HepG2 (cell line): ENCODE data around the gene AMD1. TPM values are rescaled to one million over a fixed set of nuclear protein-coding genes. Genes with fewer than 3 reads are reported as not detected.
A peak's percentile ranks its signal among the peaks of the same experiment; 100 is the strongest.

ENCODE experiments used
- ATAC-seq: fragments of 200-7000 bp; cut with Tn5 transposase; 3 replicates; pipeline ENCODE4 v1.9.1; 2020; ENCODE audit warnings: mild to moderate bottlenecking, moderate library complexity
- BruUV-seq: library from RNA; stranded (reverse); fragments of 400-500 nt; replicated peaks from 2 replicates; lab custom pipeline; 2021; lab: Mats Ljungman, UMichigan
- CTCF ChIA-PET: fragments of 300-600 bp; formaldehyde crosslinking; extraction: SDS; loops from one replicate; lab custom pipeline; 2021; ENCODE audit warnings: low total read pairs, inconsistent platforms, low intra/inter-chr PET ratio; lab: Yijun Ruan, JAX
- POLR2A ChIA-PET: fragments of 350-600 bp; sonication (Branson Sonifier 250); formaldehyde crosslinking; loops from one replicate; lab custom pipeline; 2020; ENCODE audit warnings: antibody characterized with exemption, inconsistent platforms; lab: Yijun Ruan, JAX
- DNase-seq: peaks from one replicate; pipeline ENCODE4 v3.0.0-alpha.2; 2015; ENCODE audit warnings: low spot score
- FAIRE-seq: peaks from 3 replicates; lab custom pipeline; 2011; peaks lifted over from hg19 to GRCh38; lab: Jason Lieb, UNC
- H2AFZ ChIP-seq: one replicate; pipeline ENCODE4 v1.6.1; 2011; ENCODE audit warnings: low read length, inconsistent platforms
- H3K27ac ChIP-seq: fragments of 300-600 bp; 3 replicates; pipeline ENCODE4 v1.8.0; 2011; ENCODE audit warnings: mixed run types, mild to moderate bottlenecking, mixed read lengths, low read length, inconsistent platforms; ENCODE audit not compliant: insufficient read depth; ENCODE audit errors: extremely low read length
- H3K27me3 ChIP-seq, 2 experiments: fragments of 200-600 bp in 1 of 2; 2 replicates in 1 of 2; 3 replicates in 1 of 2; pipeline versions ENCODE4 v1.6.0 to v1.8.0; 2011; ENCODE audit warnings: low read length in 2 of 2, mild to moderate bottlenecking in 2 of 2, moderate library complexity in 2 of 2, inconsistent platforms in 1 of 2; ENCODE audit not compliant: insufficient read depth in 2 of 2, control insufficient read depth in 1 of 2
- H3K36me3 ChIP-seq, 2 experiments: fragments of 200-600 bp in 1 of 2; replicated peaks in 1 of 2; 2 replicates in 1 of 2; 3 replicates in 1 of 2; pipeline versions ENCODE4 v1.5.1 to v1.8.0; 2011; ENCODE audit warnings: low read length in 2 of 2, inconsistent platforms in 1 of 2; ENCODE audit not compliant: insufficient read depth in 2 of 2, control insufficient read depth in 1 of 2
- H3K4me1 ChIP-seq: 2 replicates; pipeline ENCODE4 v1.5.1; 2012; ENCODE audit warnings: low read length, inconsistent platforms; ENCODE audit not compliant: insufficient read depth
- H3K4me2 ChIP-seq: 2 replicates; pipeline ENCODE4 v1.6.0; 2011; ENCODE audit warnings: low read depth, low read length, inconsistent platforms
- H3K4me3 ChIP-seq, 3 experiments: fragments of 200-600 bp in 1 of 3; sonication (generic), shearing (Covaris generic) in 1 of 3; replicated peaks in 1 of 3; 2 replicates each; pipeline ENCODE4 v1.5.1; 2011 to 2016; ENCODE audit warnings: low read length in 3 of 3, inconsistent platforms in 2 of 3, low read depth in 2 of 3, mild to moderate bottlenecking in 2 of 3, control low read depth in 1 of 3, mixed read lengths in 1 of 3; ENCODE audit not compliant: insufficient read depth in 1 of 3
- H3K79me2 ChIP-seq: one replicate; pipeline ENCODE4 v1.6.1; 2011; ENCODE audit warnings: low read length, inconsistent platforms; ENCODE audit not compliant: insufficient read depth
- H3K9ac ChIP-seq: 2 replicates; pipeline ENCODE4 v1.6.0; 2011; ENCODE audit warnings: mild to moderate bottlenecking, low read depth, low read length, inconsistent platforms; ENCODE audit not compliant: insufficient read depth
- H3K9me3 ChIP-seq: 2 replicates; pipeline ENCODE4 v1.5.1; 2012; ENCODE audit warnings: mild to moderate bottlenecking, low read length
- H4K20me1 ChIP-seq: 2 replicates; pipeline ENCODE4 v1.6.0; 2011; ENCODE audit warnings: inconsistent platforms, mild to moderate bottlenecking, low read length, moderate library complexity; ENCODE audit not compliant: insufficient read depth
- CEBPG ChIP-seq: IDR thresholded peaks from 2 replicates; pipeline ENCODE4 v1.6.1; 2016
- ELK4 ChIP-seq: sonication (generic); formaldehyde crosslinking; IDR thresholded peaks from 2 replicates; pipeline ENCODE4 v1.9.0; 2021; ENCODE audit warnings: missing genetic modification reagents, borderline replicate concordance
- GTF3A ChIP-seq: sonication (generic); formaldehyde crosslinking; conservative IDR thresholded peaks from 2 replicates; pipeline ENCODE4 v1.4.0; 2020; ENCODE audit warnings: mild to moderate bottlenecking, missing genetic modification reagents
- MBD4 ChIP-seq: IDR thresholded peaks from 2 replicates; pipeline ENCODE4 v1.6.1; 2012; ENCODE audit warnings: low read length, inconsistent platforms, borderline replicate concordance
- MEIS2 ChIP-seq: sonication (generic); formaldehyde crosslinking; IDR thresholded peaks from 2 replicates; pipeline ENCODE4 v1.9.0; 2021; ENCODE audit warnings: mild to moderate bottlenecking, missing genetic modification reagents
- POLR2AphosphoS5 ChIP-seq: IDR thresholded peaks from 2 replicates; pipeline ENCODE4 v1.6.1; 2012; ENCODE audit warnings: low read depth, low read length
- RBM22 ChIP-seq: fragments of 200-400 bp; formaldehyde crosslinking; optimal IDR thresholded peaks from 2 replicates; pipeline ENCODE3; 2017; ENCODE audit warnings: mild to moderate bottlenecking, low read length, moderate library complexity
- TBP ChIP-seq: sonication (generic); formaldehyde crosslinking; IDR thresholded peaks from 2 replicates; pipeline ENCODE4 v1.5.0; 2020; ENCODE audit warnings: missing genetic modification reagents
- TBX2 ChIP-seq: sonication (generic); formaldehyde crosslinking; IDR thresholded peaks from 2 replicates; pipeline ENCODE4 v1.5.0; 2020; ENCODE audit warnings: missing genetic modification reagents, mild to moderate bottlenecking, borderline replicate concordance
- TEAD2 ChIP-seq: sonication (generic); formaldehyde crosslinking; IDR thresholded peaks from 2 replicates; pipeline ENCODE4 v1.9.0; 2021; ENCODE audit warnings: missing genetic modification reagents
- ZNF431 ChIP-seq: sonication (generic); formaldehyde crosslinking; IDR thresholded peaks from 2 replicates; pipeline ENCODE4 v1.9.0; 2022; ENCODE audit warnings: missing genetic modification reagents, low read depth, mild to moderate bottlenecking, borderline replicate concordance
- ZNF639 ChIP-seq: conservative IDR thresholded peaks from 2 replicates; pipeline ENCODE4 v1.6.1; 2018; ENCODE audit warnings: missing genetic modification reagents
- whole genome bisulfite sequencing: methylation state at CpG from one replicate; pipeline ENCODE4 v1.1.6; 2017; ENCODE audit warnings: low lambda C conversion rate; 5-methylcytosine and 5-hydroxymethylcytosine counted together
- in situ Hi-C: cut with HindIII; loops from 2 replicates; pipeline ENCODE4 v1.10.0; 2017; ENCODE audit warnings: low pct_unique_long_range_greater_than_20kb; ENCODE audit not compliant: extremely low pct_ligation_motif_present
- intact Hi-C: fragments of 100-400 bp; cut with micrococcal nuclease; formaldehyde crosslinking; loops from one replicate; pipeline ENCODE4 v1.10.0; 2022; ENCODE audit not compliant: unreplicated experiment
- polyA plus RNA-seq, 8 experiments: library from polyadenylated mRNA; depleted of rRNA in 3 of 8; stranded (reverse) in 7 of 8; unstranded in 1 of 8; fragments of >200 nt; fragmentation: Illumina TruSeq in 4 of 8; extraction: Trizol in 4 of 8; gene quantifications; 2 replicates each; pipeline versions ENCODE4 v1.2.1 to v1.2.3, GENCODE V29; 2011 to 2016; ENCODE audit warnings: low read depth in 4 of 8, missing spikeins in 1 of 8, mixed read lengths in 1 of 8; ENCODE audit not compliant: insufficient read depth in 1 of 8
- total RNA-seq, 5 experiments: library from RNA; depleted of rRNA; stranded (reverse); fragments of >200 nt; fragmentation: Illumina TruSeq; extraction: Trizol; gene quantifications; 2 replicates each; pipeline ENCODE4 v1.2.3, GENCODE V29; 2016; ENCODE audit warnings: low read depth in 1 of 5

AMD1 gene
- total and polyA plus RNA-seq, 2 of the 13 experiments (the other 11 are each of a cell fraction or from before 2014, with no cell fraction given): 108 to 123 TPM

- no peak for TF ChIP-seq ELK4 (CRISPR knock-in tag)
- 0 out of 2 replicates have a peak, but pooled peaks have one; percentile 21 for TF ChIP-seq MBD4
- TF ChIP-seq ZNF639 (CRISPR knock-in tag): no peak
- no peak for TF ChIP-seq ZNF431 (CRISPR knock-in tag)
- TF ChIP-seq TBX2: no peak
- TF ChIP-seq GTF3A (CRISPR knock-in tag): no peak
- TF ChIP-seq, all 625 proteins: peak for 3
Measured at GRCh38 chr6:110897433-110897832, 22.8 kb downstream of the AMD1 start (continued).

GRCh38 chr6:110898111-110898510 lies 23.5 kb downstream of the AMD1 start:
- in situ Hi-C loops: no loop called here
- BruUV-seq: no TSS peak
- peaks cover 23% of the 10 kb centered on the region for H4K20me1 ChIP-seq
- H3K4me2 ChIP-seq: no peak overlapping the region
- peaks cover 16% of the 10 kb centered on the region for H3K4me1 ChIP-seq
- POLR2A ChIA-PET: interaction anchor here (0.7 to 1.5 kb wide), 2 partner anchors 24 to 93 kb away, joined by 3 to 5 read pairs; no protein-coding TSS in a partner anchor
- TF ChIP-seq POLR2AphosphoS5: peak; percentile 44; the same call in 1 of the 2 replicates
- TF ChIP-seq RBM22: peak; percentile 65
- TF ChIP-seq CEBPG: 0 out of 2 replicates have a peak, but pooled peaks have one; percentile 7
- TF ChIP-seq TBP (CRISPR knock-in tag): no peak
- no peak for TF ChIP-seq MEIS2 (CRISPR knock-in tag)
- no peak for TF ChIP-seq TEAD2 (CRISPR knock-in tag)
- intact Hi-C loops: no loop called here
- ATAC-seq (no peak), FAIRE-seq (no peak), DNase-seq (no peak)
- no peak overlapping the region for H2AFZ ChIP-seq
- 95% methylated on average over 5 of the region's 5 CpGs for WGBS
- H3K9ac ChIP-seq: no peak overlapping the region
- peaks cover 0 to 33% of the 10 kb centered on the region in 2 experiments; a peak in 3 of 5 replicates for H3K36me3 ChIP-seq
- H3K27ac ChIP-seq: no peak overlapping the region
- H3K4me3 ChIP-seq: no peak overlapping the region
- H3K9me3 ChIP-seq: no peaks in the 10 kb centered on the region
- H3K27me3 ChIP-seq: no peaks in the 10 kb centered on the region
- CTCF ChIA-PET: no interaction called here
- H3K79me2 ChIP-seq: peaks cover 2% of the 10 kb centered on the region
